NCI-H2107 (cell line): Measurements from ENCODE around the gene DAG1.

Experiments used
- DNase-seq: peaks from one replicate; lab custom pipeline; 2025; lab: John Stamatoyannopoulos, UW

The DAG1 gene

GRCh38 chr3:49518441-49518840, 48.4 kb downstream of the DAG1 start:
- DNase-seq: no peak

- no peak for DNase-seq
Measured at GRCh38 chr3:49519296-49519695, 49.2 kb downstream of the DAG1 start.

GRCh38 chr3:49519916-49520385, 49.9 kb downstream of the DAG1 start:
- DNase-seq: no peak

GRCh38 chr3:49523756-49524747, 54.0 kb downstream of the DAG1 start:
- DNase-seq: no peak

GRCh38 chr3:49529567-49529966, 59.5 kb downstream of the DAG1 start:
- no peak for DNase-seq

- no peak for DNase-seq
Measured at GRCh38 chr3:49530231-49530630, 60.2 kb downstream of the DAG1 start.

GRCh38 chr3:49530701-49531100, 60.6 kb downstream of the DAG1 start:
- no peak for DNase-seq

- DNase-seq: no peak
Measured at GRCh38 chr3:49531218-49531617, 61.2 kb downstream of the DAG1 start.

GRCh38 chr3:49531715-49532114, 61.6 kb downstream of the DAG1 start:
- no peak for DNase-seq

GRCh38 chr3:49533031-49533430, 63.0 kb downstream of the DAG1 start:
- DNase-seq: no peak

- no peak for DNase-seq
Measured at GRCh38 chr3:49533786-49534519, 63.9 kb downstream of the DAG1 start.

GRCh38 chr3:49534581-49535441, 64.7 kb downstream of the DAG1 start:
- DNase-seq: no peak

GRCh38 chr3:49535971-49536874, 66.2 kb downstream of the DAG1 start:
- DNase-seq: no peak

- no peak for DNase-seq
Measured at GRCh38 chr3:49536875-49537533, 66.9 kb downstream of the DAG1 start.

GRCh38 chr3:49539659-49540560, 69.8 kb downstream of the DAG1 start:
- peak; percentile 88 for DNase-seq

- no peak for DNase-seq
Measured at GRCh38 chr3:49552087-49552486, 82.0 kb downstream of the DAG1 start.

GRCh38 chr3:49553324-49553691, 83.2 kb downstream of the DAG1 start:
- DNase-seq: peak; percentile 4

- DNase-seq: peak; percentile 79
Measured at GRCh38 chr3:49553692-49554632, 83.9 kb downstream of the DAG1 start, which contains the start of gene BSN. Gene BSN, plus strand, starts transcription at chr3:49554477. Its CDS starts 126 bp downstream, at chr3:49554603.
